H1 (cell line): ENCODE data around the gene SIDT1. TPM values are rescaled to one million over a fixed set of nuclear protein-coding genes. Genes with fewer than 3 reads are reported as not detected.

Source experiments
- microRNA-seq, 2 experiments: library from miRNA; unstranded; fragments of <30 nt; microRNA quantifications; one replicate each; pipeline versions ENCODE4 to v1.2.0, GENCODE V29; 2016 to 2020; ENCODE audit warnings: borderline microRNAs expressed in 2 of 2, borderline number of aligned reads in 2 of 2, borderline replicate concordance in 1 of 2
- polyA plus RNA-seq, 7 experiments: library from polyadenylated mRNA; depleted of rRNA in 3 of 7; stranded (reverse) in 5 of 7; unstranded in 2 of 7; fragments of >200 nt in 5 of 7; fragments of 200-250 nt in 2 of 7; gene quantifications; 1 replicate in 5 of 7; 2 replicates in 1 of 7; 4 replicates in 1 of 7; pipeline versions ENCODE4 v1.2.1 to v1.2.3, GENCODE V29; 2011 to 2013; ENCODE audit warnings: missing spikeins in 2 of 7, mixed read lengths in 2 of 7
- small RNA-seq: library from polyadenylated mRNA; stranded (forward); fragments of <200 nt; extraction: miRNeasy Mini kit (QIAGEN cat#:217004); gene quantifications from one replicate; pipeline ENCODE3, GENCODE V24; 2013; ENCODE audit not compliant: insufficient read depth
- total RNA-seq: library from RNA; stranded (reverse); fragmentation: NEBNext Ultra II Directional; extraction: Animal tissue kit (Norgen Biotek cat#: 25700); gene quantifications from 2 replicates; pipeline ENCODE4 v1.2.1, GENCODE V29; 2021

SIDT1 gene
- total and polyA plus RNA-seq, 2 of the 8 experiments (the other 6 are each of a cell fraction or from before 2014, with no cell fraction given): 0.06 TPM; not detected in 1

Small RNAs within 50 kb of the gene (microRNA-seq; reads per million reads assigned to microRNA genes)
- gene MIR4446: 0 reads per million in 2 experiments

Small RNAs within 50 kb of the gene (small RNA-seq; reads per million reads assigned to genes)
- gene MIR4446: not detected
- not detected for gene RN7SL767P

Other genes with a start within 250 kb of the SIDT1 start
- 0.60 and 0.82 TPM in 2 replicates for gene CFAP44, start 91.1 kb upstream of the SIDT1 start, total RNA-seq
- gene CFAP44, start 91.1 kb upstream of the SIDT1 start, polyA plus RNA-seq (2011; rRNA removed): 0.35 and 0.45 TPM in 2 replicates
- 14.7 and 19.1 TPM in 2 replicates for gene SPICE1, start 17.4 kb upstream of the SIDT1 start, total RNA-seq
- 1.9 and 2.7 TPM in 2 replicates for gene SPICE1, start 17.4 kb upstream of the SIDT1 start, polyA plus RNA-seq (2011; rRNA removed)
- gene USF3, start 164.1 kb downstream of the SIDT1 start, total RNA-seq: 18.5 and 18.8 TPM in 2 replicates
- 5.4 and 9.6 TPM in 2 replicates for gene USF3, start 164.1 kb downstream of the SIDT1 start, polyA plus RNA-seq (2011; rRNA removed)
- 224 and 231 TPM in 2 replicates for gene NAA50, start 213.7 kb downstream of the SIDT1 start, total RNA-seq
- gene NAA50, start 213.7 kb downstream of the SIDT1 start, polyA plus RNA-seq (2011; rRNA removed): 46.6 and 68.4 TPM in 2 replicates
- gene ATP6V1A, start 214.5 kb downstream of the SIDT1 start, total RNA-seq: 90.4 and 90.9 TPM in 2 replicates
- gene ATP6V1A, start 214.5 kb downstream of the SIDT1 start, polyA plus RNA-seq (2011; rRNA removed): 9.7 and 15.4 TPM in 2 replicates